GM12873 (cell line): ENCODE measurements around the gene TRPM3.

Experiments
- TF ChIP-seq, protein P1 (sequence below): IDR thresholded peaks from 2 replicates; pipeline ENCODE4 v1.5.1; 2012; ENCODE audit warnings: low read depth, mild to moderate bottlenecking, moderate library complexity, low read length, control low read depth; ENCODE audit not compliant: insufficient read depth; ENCODE audit errors: missing control alignments

The TRPM3 gene

DNA sequence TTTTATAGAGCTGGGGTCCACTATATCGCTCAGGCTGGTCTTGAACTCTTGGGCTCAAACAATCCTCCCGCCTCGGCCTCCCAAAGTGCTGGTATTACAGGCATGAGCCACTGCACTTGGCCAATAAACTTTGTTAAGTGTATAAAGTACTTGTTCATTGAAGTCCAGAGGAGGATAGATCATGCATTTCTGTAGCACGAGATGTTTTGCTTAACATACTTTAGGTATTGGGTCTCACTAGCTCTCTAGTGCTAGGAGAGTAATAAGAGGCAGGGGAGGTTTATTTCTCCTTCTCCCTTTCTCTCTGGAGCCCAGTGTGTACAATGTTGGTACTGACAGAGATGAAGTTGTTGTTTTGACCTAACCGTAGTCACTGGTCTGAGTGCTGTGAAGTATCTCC, 581.4 kb downstream of the TRPM3 start:
- TF ChIP-seq, protein P1, sequence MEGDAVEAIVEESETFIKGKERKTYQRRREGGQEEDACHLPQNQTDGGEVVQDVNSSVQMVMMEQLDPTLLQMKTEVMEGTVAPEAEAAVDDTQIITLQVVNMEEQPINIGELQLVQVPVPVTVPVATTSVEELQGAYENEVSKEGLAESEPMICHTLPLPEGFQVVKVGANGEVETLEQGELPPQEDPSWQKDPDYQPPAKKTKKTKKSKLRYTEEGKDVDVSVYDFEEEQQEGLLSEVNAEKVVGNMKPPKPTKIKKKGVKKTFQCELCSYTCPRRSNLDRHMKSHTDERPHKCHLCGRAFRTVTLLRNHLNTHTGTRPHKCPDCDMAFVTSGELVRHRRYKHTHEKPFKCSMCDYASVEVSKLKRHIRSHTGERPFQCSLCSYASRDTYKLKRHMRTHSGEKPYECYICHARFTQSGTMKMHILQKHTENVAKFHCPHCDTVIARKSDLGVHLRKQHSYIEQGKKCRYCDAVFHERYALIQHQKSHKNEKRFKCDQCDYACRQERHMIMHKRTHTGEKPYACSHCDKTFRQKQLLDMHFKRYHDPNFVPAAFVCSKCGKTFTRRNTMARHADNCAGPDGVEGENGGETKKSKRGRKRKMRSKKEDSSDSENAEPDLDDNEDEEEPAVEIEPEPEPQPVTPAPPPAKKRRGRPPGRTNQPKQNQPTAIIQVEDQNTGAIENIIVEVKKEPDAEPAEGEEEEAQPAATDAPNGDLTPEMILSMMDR = no peak

DNA sequence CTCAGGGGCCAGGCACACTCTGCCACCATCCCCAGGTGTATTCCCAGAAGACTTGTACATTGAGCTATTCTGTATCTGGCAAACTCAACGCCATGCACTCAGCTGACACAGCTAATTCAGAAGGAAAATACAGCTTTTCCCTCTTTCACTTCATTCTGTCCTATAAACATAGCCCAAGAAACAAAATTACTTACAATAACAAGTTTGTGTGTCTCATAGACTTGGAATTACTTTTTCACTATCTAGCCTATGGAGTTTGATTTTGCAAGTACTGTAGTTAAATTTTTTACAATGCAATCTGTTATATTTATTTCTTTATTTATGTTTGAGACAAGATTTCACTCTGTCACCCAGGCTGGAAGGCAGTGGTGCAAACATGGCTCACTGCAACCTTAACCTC, 581.9 kb downstream of the TRPM3 start:
- TF ChIP-seq, protein P1 = no peak

DNA sequence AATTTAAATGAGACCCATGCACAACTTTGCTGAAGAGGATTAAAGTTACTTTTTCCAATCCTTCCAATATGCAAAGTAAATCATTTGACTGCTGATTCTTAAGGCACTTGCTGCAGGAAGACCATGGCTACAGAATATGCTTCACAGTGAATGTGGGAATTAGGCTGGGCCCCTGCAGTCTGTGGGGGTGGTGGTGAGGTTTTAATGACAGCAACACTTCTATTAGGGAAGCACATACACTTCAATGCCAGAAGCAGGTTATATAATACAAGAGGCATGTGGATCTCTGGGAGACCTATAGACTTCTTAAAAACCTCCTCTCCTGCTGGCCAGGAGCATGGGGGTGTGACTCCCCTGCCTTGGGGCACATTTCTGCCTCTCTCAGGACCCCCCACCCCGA, 582.4 kb downstream of the TRPM3 start:
- TF ChIP-seq, protein P1 = no peak

DNA sequence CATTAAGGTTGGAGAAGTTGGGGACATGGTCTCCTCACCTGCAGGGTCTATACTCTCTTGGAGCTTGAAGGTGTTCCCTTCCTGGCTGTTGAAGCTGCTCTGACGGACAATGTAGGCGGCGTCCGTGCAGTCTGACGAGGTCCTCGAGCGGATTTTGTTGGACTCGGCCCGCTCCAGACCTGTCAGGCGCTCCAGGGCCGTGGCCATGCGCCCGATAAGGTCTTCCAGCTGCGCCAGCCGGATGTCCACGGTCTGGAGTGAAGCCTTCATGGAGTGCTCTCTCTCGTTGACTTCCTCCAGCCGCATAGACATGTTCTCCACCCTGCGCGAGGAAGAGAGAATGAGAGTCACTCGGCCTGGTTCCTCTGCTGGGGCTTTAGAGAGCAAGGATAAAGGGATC, 584.3 kb downstream of the TRPM3 start:
- TF ChIP-seq, protein P1 = no peak

DNA sequence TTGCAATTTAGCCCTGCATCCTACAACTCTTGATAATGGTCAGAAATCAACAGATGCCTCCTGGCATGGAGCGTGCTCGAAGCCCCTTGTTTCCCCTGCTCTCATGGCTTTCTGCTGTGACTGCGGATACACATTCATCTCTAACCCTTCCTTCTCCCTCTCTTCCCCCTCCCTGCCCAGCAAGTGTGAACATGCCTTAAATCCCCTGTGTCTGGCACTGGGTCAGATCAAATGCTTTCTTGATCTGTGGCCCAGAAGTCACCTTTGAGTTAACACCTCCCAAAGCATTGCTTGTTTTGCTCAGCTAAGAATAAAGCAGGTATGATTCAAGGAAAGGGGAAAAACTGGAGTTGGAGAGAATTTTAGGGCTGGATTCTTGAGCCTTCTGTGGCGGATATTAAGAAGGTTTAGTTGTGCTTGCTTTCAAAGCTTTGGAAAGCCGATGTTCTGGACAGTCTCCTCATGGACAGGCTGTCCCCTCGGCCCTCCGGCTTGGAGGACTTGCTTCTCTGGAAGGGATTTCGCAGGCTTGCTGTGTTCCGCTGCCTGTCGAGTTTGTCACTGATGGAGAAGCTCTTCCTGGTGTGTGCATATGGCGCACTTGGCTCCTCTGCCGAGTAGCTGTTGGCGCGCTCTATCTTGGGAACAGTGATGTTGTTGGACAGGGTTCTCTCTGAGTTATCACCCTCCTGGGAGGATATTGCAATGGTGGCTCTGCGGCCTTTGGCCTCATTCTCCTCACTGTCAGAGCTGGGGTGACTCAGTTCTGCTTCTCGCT, 585.7 kb downstream of the TRPM3 start:
- TF ChIP-seq, protein P1 = no peak

DNA sequence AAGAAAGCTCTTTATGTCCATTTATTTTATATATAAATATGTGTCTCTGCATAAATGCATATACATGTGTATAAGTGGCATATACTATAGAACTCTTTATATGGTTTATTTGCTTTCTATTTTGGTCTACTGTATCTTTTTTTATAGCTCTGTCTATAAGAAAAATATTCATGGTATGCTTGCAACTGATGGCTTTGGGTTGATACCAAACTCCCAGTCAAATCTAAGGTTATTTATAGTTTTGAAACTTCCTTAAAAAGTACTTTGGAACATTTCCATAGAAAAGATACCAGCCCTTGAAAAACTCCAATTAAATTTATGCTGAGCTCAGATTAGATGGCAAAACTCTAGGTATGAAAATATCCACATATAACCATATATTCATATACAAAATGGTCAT, 587.0 kb downstream of the TRPM3 start:
- TF ChIP-seq, protein P1 = no peak

DNA sequence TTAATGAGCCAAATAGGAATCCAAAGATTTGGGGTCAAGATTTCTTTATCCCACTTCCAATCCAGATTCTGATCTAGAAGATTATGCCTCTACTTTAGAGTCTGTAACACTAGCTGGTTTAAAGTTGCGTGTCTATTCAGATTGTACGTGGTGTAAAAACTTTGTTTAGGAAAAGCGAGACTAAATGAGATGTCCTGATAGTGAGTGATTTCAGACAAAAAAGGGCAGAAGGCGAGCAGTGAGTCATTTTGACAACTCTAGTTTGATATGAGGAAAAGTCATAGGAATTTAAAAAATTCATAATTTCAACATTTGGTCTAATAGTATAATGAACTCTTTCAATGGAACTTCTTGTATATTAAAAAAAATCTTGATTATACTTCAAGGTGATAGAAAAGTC, 587.4 kb downstream of the TRPM3 start:
- TF ChIP-seq, protein P1 = no peak

DNA sequence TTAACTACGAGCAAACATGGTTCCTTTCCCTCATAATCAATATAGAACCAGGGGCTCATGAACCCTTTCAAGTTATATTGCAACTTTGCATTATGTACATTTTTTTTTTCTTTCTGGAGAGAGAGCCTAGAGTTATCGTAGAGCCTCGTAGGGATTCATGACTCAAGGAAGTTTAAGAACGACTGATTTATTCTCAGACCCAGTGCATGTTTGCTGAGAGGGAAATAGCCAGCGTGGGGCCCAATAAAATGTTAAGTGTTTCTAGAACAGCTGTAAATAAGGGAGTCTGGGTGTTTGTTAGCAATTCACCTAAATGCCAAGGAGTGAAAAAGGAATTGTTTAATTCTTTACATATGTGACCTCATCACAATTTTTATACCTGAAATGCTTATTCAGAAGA, 587.9 kb downstream of the TRPM3 start:
- TF ChIP-seq, protein P1 = no peak
